PC-9 (cell line): ENCODE measurements around the gene LGALS7B. TPM values are rescaled to one million over a fixed set of nuclear protein-coding genes. Genes with fewer than 3 reads are reported as not detected.

Experiments used
- BruUV-seq: library from RNA; stranded (reverse); fragments of 400-500 nt; replicated peaks from 2 replicates; lab custom pipeline; 2021; lab: Mats Ljungman, UMichigan
- CTCF ChIA-PET: fragments of 300-600 bp; sonication (Branson Sonifier 250); formaldehyde crosslinking; loops from one replicate; lab custom pipeline; 2022; ENCODE audit warnings: antibody characterized with exemption; lab: Charles Lee
- POLR2A ChIA-PET: fragments of 300-600 bp; sonication (Branson Sonifier 250); formaldehyde crosslinking; loops from one replicate; lab custom pipeline; 2022; ENCODE audit warnings: antibody characterized with exemption; ENCODE audit not compliant: unreplicated experiment; lab: Charles Lee
- DNase-seq, 2 experiments: peaks; one replicate each; pipeline versions ENCODE4 v3.0.0 to v3.0.0-alpha.2; 2015 to 2022; ENCODE audit warnings: mixed read lengths in 1 of 2
- H2AFZ ChIP-seq: fragments of 200-600 bp; sonication (generic); 2 replicates; pipeline ENCODE4 v1.8.1; 2017; ENCODE audit warnings: antibody characterized with exemption
- H3F3A ChIP-seq: fragments of 200-600 bp; sonication (generic); 2 replicates; pipeline ENCODE4 v1.8.1; 2017; ENCODE audit warnings: antibody characterized with exemption, mild to moderate bottlenecking, low read depth; ENCODE audit not compliant: insufficient read depth
- H3K27ac ChIP-seq: fragments of 200-600 bp; sonication (generic); 2 replicates; pipeline ENCODE4 v1.6.1; 2016; ENCODE audit warnings: mixed run types
- H3K27me3 ChIP-seq: fragments of 200-600 bp; sonication (generic); 2 replicates; pipeline ENCODE4 v1.6.1; 2016; ENCODE audit warnings: low read depth, mixed run types; ENCODE audit not compliant: insufficient read depth
- H3K36me3 ChIP-seq: fragments of 200-600 bp; sonication (generic); 2 replicates; pipeline ENCODE4 v1.6.1; 2016; ENCODE audit warnings: low read depth, mixed run types
- H3K4me1 ChIP-seq: fragments of 200-600 bp; sonication (generic); replicated peaks from 2 replicates; pipeline ENCODE4 v1.6.1; 2016; ENCODE audit warnings: mixed run types; ENCODE audit not compliant: insufficient read depth
- H3K4me2 ChIP-seq: fragments of 200-600 bp; sonication (generic); 2 replicates; pipeline ENCODE4 v1.6.1; 2017; ENCODE audit warnings: mixed run types
- H3K4me3 ChIP-seq: fragments of 200-600 bp; sonication (generic); 2 replicates; pipeline ENCODE4 v1.6.1; 2016; ENCODE audit warnings: mixed run types
- H3K79me2 ChIP-seq: fragments of 200-600 bp; sonication (generic); 2 replicates; pipeline ENCODE4 v1.6.1; 2017; ENCODE audit warnings: low read depth, mixed run types
- H3K9me2 ChIP-seq: fragments of 200-600 bp; sonication (generic); 2 replicates; pipeline ENCODE4 v1.8.1; 2017; ENCODE audit warnings: mild to moderate bottlenecking; ENCODE audit not compliant: insufficient read depth
- H3K9me3 ChIP-seq: fragments of 200-600 bp; sonication (generic); 2 replicates; pipeline ENCODE4 v1.8.1; 2016; ENCODE audit warnings: low read depth; ENCODE audit not compliant: insufficient read depth
- H4K20me1 ChIP-seq: fragments of 200-600 bp; sonication (generic); 2 replicates; pipeline ENCODE4 v1.8.1; 2017; ENCODE audit not compliant: insufficient read depth
- EZH2 ChIP-seq: fragments of 200-600 bp; sonication (generic); IDR thresholded peaks from 2 replicates; pipeline ENCODE4 v1.8.0; 2017; ENCODE audit warnings: antibody characterized with exemption, low read depth
- intact Hi-C: fragments of 100-400 bp; cut with micrococcal nuclease; formaldehyde crosslinking; loops from one replicate; pipeline ENCODE4 v1.10.0; 2022; ENCODE audit not compliant: unreplicated experiment
- total RNA-seq: library from RNA; stranded (reverse); gene quantifications from 2 replicates; pipeline ENCODE4 v1.2.3, GENCODE V29; 2021
- TF ChIP-seq, protein P1 (sequence below): fragments of 200-600 bp; sonication (generic); conservative IDR thresholded peaks from 2 replicates; pipeline ENCODE4 v1.6.1; 2017; ENCODE audit warnings: mixed run types, antibody characterized with exemption, mild to moderate bottlenecking, moderate library complexity

Gene LGALS7B
- total RNA-seq, 1 experiment from 2014 or later = not detected

DNA sequence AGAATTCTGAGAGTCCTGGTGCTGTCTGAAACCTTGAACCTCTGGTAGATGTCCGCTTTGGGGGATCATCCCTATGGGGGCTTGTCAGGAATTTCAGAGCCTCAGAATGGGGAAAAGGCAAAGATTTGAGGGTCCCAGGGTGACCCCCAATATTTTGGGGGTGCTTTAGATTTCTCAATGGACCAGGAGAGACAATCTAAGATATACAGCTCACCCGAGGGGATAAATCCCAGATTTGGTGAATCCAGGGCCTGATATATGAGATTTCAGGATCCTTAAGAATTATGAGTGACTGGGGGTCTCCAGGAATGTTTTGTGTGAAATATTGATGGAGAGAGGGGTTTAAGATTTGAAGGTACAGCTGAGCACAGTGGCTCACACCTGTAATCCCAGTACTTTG is 48.1 kb upstream of the LGALS7B start:
- TF ChIP-seq, protein P1, sequence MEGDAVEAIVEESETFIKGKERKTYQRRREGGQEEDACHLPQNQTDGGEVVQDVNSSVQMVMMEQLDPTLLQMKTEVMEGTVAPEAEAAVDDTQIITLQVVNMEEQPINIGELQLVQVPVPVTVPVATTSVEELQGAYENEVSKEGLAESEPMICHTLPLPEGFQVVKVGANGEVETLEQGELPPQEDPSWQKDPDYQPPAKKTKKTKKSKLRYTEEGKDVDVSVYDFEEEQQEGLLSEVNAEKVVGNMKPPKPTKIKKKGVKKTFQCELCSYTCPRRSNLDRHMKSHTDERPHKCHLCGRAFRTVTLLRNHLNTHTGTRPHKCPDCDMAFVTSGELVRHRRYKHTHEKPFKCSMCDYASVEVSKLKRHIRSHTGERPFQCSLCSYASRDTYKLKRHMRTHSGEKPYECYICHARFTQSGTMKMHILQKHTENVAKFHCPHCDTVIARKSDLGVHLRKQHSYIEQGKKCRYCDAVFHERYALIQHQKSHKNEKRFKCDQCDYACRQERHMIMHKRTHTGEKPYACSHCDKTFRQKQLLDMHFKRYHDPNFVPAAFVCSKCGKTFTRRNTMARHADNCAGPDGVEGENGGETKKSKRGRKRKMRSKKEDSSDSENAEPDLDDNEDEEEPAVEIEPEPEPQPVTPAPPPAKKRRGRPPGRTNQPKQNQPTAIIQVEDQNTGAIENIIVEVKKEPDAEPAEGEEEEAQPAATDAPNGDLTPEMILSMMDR = no peak
- TF ChIP-seq EZH2 = no peak
- H3K4me1 ChIP-seq = no peaks in the 10 kb centered on the region; the same call in 1 of the 2 replicates
- intact Hi-C loops = no loop called here
- ChIA-PET CTCF (no interaction called here), POLR2A (interaction anchor here (0.6 to 0.7 kb wide), 2 partner anchors 57 to 91 kb away, joined by 3 to 8 read pairs; no protein-coding TSS in a partner anchor)
- H4K20me1 ChIP-seq = no peaks in the 10 kb centered on the region
- H3K4me2 ChIP-seq = no peak overlapping the region
- H3K4me3 ChIP-seq = no peak overlapping the region
- no TSS peak for BruUV-seq
- no peaks in the 10 kb centered on the region for H3K27me3 ChIP-seq
- no peak overlapping the region for H2AFZ ChIP-seq
- no peak overlapping the region for H3K27ac ChIP-seq
- no peak for DNase-seq
- H3F3A ChIP-seq = peaks cover 5% of the 10 kb centered on the region; the same call in 1 of the 2 replicates
- no peaks in the 10 kb centered on the region for H3K79me2 ChIP-seq
- H3K36me3 ChIP-seq = no peaks in the 10 kb centered on the region
- H3K9me3 ChIP-seq = no peaks in the 10 kb centered on the region
- no peaks in the 10 kb centered on the region for H3K9me2 ChIP-seq

DNA sequence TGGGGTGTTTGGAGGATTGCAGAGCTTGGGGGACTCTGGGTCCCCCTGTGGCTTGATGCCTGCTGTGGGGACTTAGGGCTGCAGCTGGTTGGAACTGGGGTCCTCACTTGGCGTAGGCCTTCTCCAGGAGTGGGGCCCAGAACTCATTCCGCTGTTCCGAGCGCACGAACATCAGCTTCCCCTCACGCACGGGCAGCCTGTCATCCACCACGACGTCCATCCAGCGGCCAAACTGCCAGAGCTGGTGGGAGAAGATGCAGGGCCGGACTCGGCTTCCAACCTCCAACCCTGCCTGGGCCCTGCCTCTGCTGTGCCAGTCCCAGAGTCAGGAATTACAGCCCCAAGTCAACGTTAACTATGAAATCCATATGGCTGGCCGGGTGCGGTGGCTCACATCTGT is 47.3 kb upstream of the LGALS7B start:
- ChIA-PET CTCF (interaction anchor here (0.7 kb wide), 1 partner anchor 99 kb away, joined by 4 read pairs; no protein-coding TSS in a partner anchor), POLR2A (no interaction called here)
- no peak overlapping the region for H3K4me3 ChIP-seq
- no peaks in the 10 kb centered on the region for H3K36me3 ChIP-seq
- no peaks in the 10 kb centered on the region for H3K79me2 ChIP-seq
- peaks cover 5% of the 10 kb centered on the region; the same call in 1 of the 2 replicates for H3F3A ChIP-seq
- no peaks in the 10 kb centered on the region for H3K9me2 ChIP-seq
- DNase-seq = no peak
- intact Hi-C loops = no loop called here
- no peaks in the 10 kb centered on the region for H3K9me3 ChIP-seq
- no peaks in the 10 kb centered on the region; the same call in 1 of the 2 replicates for H3K4me1 ChIP-seq
- no TSS peak for BruUV-seq
- no peak overlapping the region for H2AFZ ChIP-seq
- H3K27ac ChIP-seq = no peak overlapping the region
- H4K20me1 ChIP-seq = no peaks in the 10 kb centered on the region
- no peak overlapping the region for H3K4me2 ChIP-seq
- no peaks in the 10 kb centered on the region for H3K27me3 ChIP-seq
- TF ChIP-seq, protein P1 = no peak
- TF ChIP-seq EZH2 = no peak

DNA sequence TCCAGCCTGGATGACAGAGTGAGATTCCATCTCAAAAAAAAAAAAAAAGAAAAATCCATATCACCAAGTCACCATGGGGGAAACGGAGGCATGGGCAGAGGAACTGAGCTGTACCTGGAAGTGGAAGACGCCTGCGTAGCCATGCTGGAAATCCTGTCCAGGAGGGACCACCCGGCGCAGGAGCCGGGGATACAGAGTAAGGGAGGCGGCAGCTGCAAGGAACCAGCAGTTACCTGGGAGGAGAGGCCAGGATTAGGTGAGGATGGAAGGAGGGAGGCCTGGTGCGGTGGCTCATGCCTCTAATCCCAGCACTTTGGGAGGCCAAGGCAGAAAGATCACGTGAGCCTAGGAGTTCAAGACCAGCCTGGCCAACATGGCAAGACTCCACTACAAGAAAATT is 46.7 kb upstream of the LGALS7B start:
- no peaks in the 10 kb centered on the region for H3K9me3 ChIP-seq
- no peaks in the 10 kb centered on the region for H4K20me1 ChIP-seq
- no peak overlapping the region for H3K4me2 ChIP-seq
- CTCF ChIA-PET = interaction anchor here (0.5 to 0.7 kb wide), 2 partner anchors 100 to 121 kb away, joined by 3 to 4 read pairs; no protein-coding TSS in a partner anchor
- POLR2A ChIA-PET = interaction anchor here (0.6 kb wide), 1 partner anchor 51 kb away, joined by 10 read pairs; no protein-coding TSS in a partner anchor
- H3K36me3 ChIP-seq = no peaks in the 10 kb centered on the region
- no peak overlapping the region for H3K4me3 ChIP-seq
- no peaks in the 10 kb centered on the region for H3K9me2 ChIP-seq
- H2AFZ ChIP-seq = no peak overlapping the region
- no peak for DNase-seq
- H3K27ac ChIP-seq = no peak overlapping the region
- TF ChIP-seq EZH2 = no peak
- TF ChIP-seq, protein P1 = no peak
- no peaks in the 10 kb centered on the region for H3K27me3 ChIP-seq
- no peaks in the 10 kb centered on the region for H3K4me1 ChIP-seq
- intact Hi-C loops = no loop called here
- H3F3A ChIP-seq = peaks cover 5% of the 10 kb centered on the region; the same call in 1 of the 2 replicates
- no peaks in the 10 kb centered on the region for H3K79me2 ChIP-seq
- BruUV-seq = no TSS peak
